IPS-11a (cell line): ENCODE measurements around the gene CALCR.

ENCODE experiments used
- H3K4me3 ChIP-seq: one replicate; pipeline ENCODE4 v1.5.1; 2013; ENCODE audit warnings: low read depth, low read length, control low read depth

CALCR gene

GRCh38 chr7:93461350-93461749 lies 113.2 kb downstream of the CALCR start:
- no peak overlapping the region for H3K4me3 ChIP-seq

- no peak overlapping the region for H3K4me3 ChIP-seq
These were observed 121.3 kb downstream of the CALCR start for GRCh38 chr7:93453262-93453661.

GRCh38 chr7:93448176-93448575 lies 126.3 kb downstream of the CALCR start:
- no peak overlapping the region for H3K4me3 ChIP-seq

GRCh38 chr7:93447509-93447908 lies 127.0 kb downstream of the CALCR start:
- H3K4me3 ChIP-seq, result no peak overlapping the region

GRCh38 chr7:93442478-93443224 lies 131.9 kb downstream of the CALCR start:
- H3K4me3 ChIP-seq, result no peak overlapping the region

- H3K4me3 ChIP-seq, result no peak overlapping the region
These were observed 138.7 kb downstream of the CALCR start for GRCh38 chr7:93435791-93436190.

- no peak overlapping the region for H3K4me3 ChIP-seq
These were observed 142.4 kb downstream of the CALCR start for GRCh38 chr7:93432130-93432529.

GRCh38 chr7:93430917-93431588 lies 143.5 kb downstream of the CALCR start:
- H3K4me3 ChIP-seq, result no peak overlapping the region

- no peak overlapping the region for H3K4me3 ChIP-seq
These were observed 145.0 kb downstream of the CALCR start for GRCh38 chr7:93429563-93429962.

- H3K4me3 ChIP-seq, result no peak overlapping the region
These were observed 147.4 kb downstream of the CALCR start for GRCh38 chr7:93427107-93427506.

- no peak overlapping the region for H3K4me3 ChIP-seq
These were observed 148.3 kb downstream of the CALCR start for GRCh38 chr7:93426155-93426696.

- no peak overlapping the region for H3K4me3 ChIP-seq
These were observed 159.9 kb downstream of the CALCR start for GRCh38 chr7:93414574-93414973.

GRCh38 chr7:93409324-93409723 lies 165.2 kb downstream of the CALCR start:
- H3K4me3 ChIP-seq, result no peak overlapping the region

- H3K4me3 ChIP-seq, result no peak overlapping the region
These were observed 167.3 kb downstream of the CALCR start for GRCh38 chr7:93407239-93407638.

GRCh38 chr7:93402944-93403343 lies 171.6 kb downstream of the CALCR start:
- H3K4me3 ChIP-seq, result no peak overlapping the region

GRCh38 chr7:93399642-93400041 lies 174.9 kb downstream of the CALCR start:
- no peak overlapping the region for H3K4me3 ChIP-seq

GRCh38 chr7:93392984-93393383 lies 181.5 kb downstream of the CALCR start:
- H3K4me3 ChIP-seq, result no peak overlapping the region

- no peak overlapping the region for H3K4me3 ChIP-seq
These were observed 183.9 kb downstream of the CALCR start for GRCh38 chr7:93390660-93391059.

- H3K4me3 ChIP-seq, result no peak overlapping the region
These were observed 192.2 kb downstream of the CALCR start for GRCh38 chr7:93382362-93382761.

- H3K4me3 ChIP-seq, result no peak overlapping the region
These were observed 196.3 kb downstream of the CALCR start for GRCh38 chr7:93378131-93378760.

- no peak overlapping the region for H3K4me3 ChIP-seq
These were observed 198.9 kb downstream of the CALCR start for GRCh38 chr7:93375603-93376002.
